Sigmoid colon (tissue), 7 donors: ENCODE measurements around the gene SYNC. TPM values are rescaled to one million over a fixed set of nuclear protein-coding genes. Genes with fewer than 3 reads are reported as not detected.
"Not testable (repeated sequence)": the region's sequence is repeated elsewhere in the genome, so short reads cannot be mapped to it uniquely, and the experiment has no call there.

Source experiments
- DNase-seq: peaks from one replicate; pipeline ENCODE4 v3.0.0-alpha.2; 2019
- H3K27ac ChIP-seq, 4 donors: fragments of 200-600 bp; sonication (generic); one replicate each; pipeline ENCODE4 v1.5.1; 2016 to 2019; ENCODE audit warnings: mild to moderate bottlenecking in 1 of 4
- H3K27me3 ChIP-seq, 3 donors: fragments of 200-600 bp; sonication (generic); one replicate each; pipeline ENCODE4 v1.5.1; 2019; ENCODE audit warnings: mild to moderate bottlenecking in 1 of 3
- H3K36me3 ChIP-seq, 4 donors: fragments of 200-600 bp; sonication (generic); one replicate each; pipeline ENCODE4 v1.5.1; 2016 to 2019
- H3K4me1 ChIP-seq, 4 donors: fragments of 200-600 bp; sonication (generic); one replicate each; pipeline ENCODE4 v1.5.1; 2017 to 2019
- H3K4me3 ChIP-seq, 4 donors: fragments of 200-600 bp; sonication (generic); one replicate each; pipeline ENCODE4 v1.5.1; 2017 to 2019; ENCODE audit warnings: mild to moderate bottlenecking in 2 of 4, moderate library complexity in 1 of 4
- H3K9me3 ChIP-seq, 4 donors: fragments of 200-600 bp in 3 of 4; sonication (generic) in 3 of 4; one replicate each; pipeline versions ENCODE4 v1.5.1 to v1.6.1; 2013 to 2019
- CTCF ChIP-seq, 4 experiments: fragments of 450-650 bp in 3 of 4; fragments of 200-600 bp in 1 of 4; IDR thresholded peaks; one replicate each; pipeline ENCODE4 v1.5.1; 2016 to 2019; ENCODE audit warnings: antibody characterized with exemption in 4 of 4, mild to moderate bottlenecking in 3 of 4, moderate library complexity in 2 of 4
- EP300 ChIP-seq, 4 donors: sonication (generic); formaldehyde crosslinking; IDR thresholded peaks; one replicate each; pipeline ENCODE4 v1.6.1; 2017; ENCODE audit warnings: antibody characterized with exemption in 4 of 4
- POLR2A ChIP-seq, 2 donors: fragments of 450-650 bp; IDR thresholded peaks; one replicate each; pipeline ENCODE4 v1.6.1; 2016; ENCODE audit warnings: antibody characterized with exemption in 2 of 2, mild to moderate bottlenecking in 2 of 2, moderate library complexity in 2 of 2
- POLR2AphosphoS5 ChIP-seq, 4 donors: sonication (generic); formaldehyde crosslinking; IDR thresholded peaks; one replicate each; pipeline ENCODE4 v1.6.1; 2017; ENCODE audit warnings: antibody characterized with exemption in 4 of 4
- WGBS, 2 donors: extraction: QIAGEN DNeasy Blood & Tissue Kit; methylation state at CpG; one replicate each; pipeline ENCODE4 v1.1.7; 2013; 5-methylcytosine and 5-hydroxymethylcytosine counted together
- intact Hi-C: fragments of 100-400 bp; cut with DNase I; formaldehyde crosslinking; loops from one replicate; pipeline ENCODE4 v1.15.1; 2023
- polyA plus RNA-seq, 3 donors: library from polyadenylated mRNA; stranded (reverse); fragments of 200-250 nt; gene quantifications; one replicate each; pipeline ENCODE4 v1.2.3, GENCODE V29; 2013
- total RNA-seq, 4 donors: library from RNA; depleted of rRNA; stranded (reverse); fragments of >200 nt; gene quantifications; one replicate each; pipeline ENCODE4 v1.1.0, GENCODE V29; 2016
- donor health status: healthy with polysubstance abuse.
- donor health status: Bipolar disorder and iron deficiency.
- donor health status: healthy.

SYNC gene
- total and polyA plus RNA-seq, 7 donors, result 6.9 to 87.5 (median 22.5) TPM

GRCh38 chr1:32680642-32681041, 21.9 kb downstream of the SYNC start:
- Histone ChIP-seq H3K9me3 (no peaks in the 10 kb centered on the region), H3K4me3 (no peak overlapping the region), H3K4me1 (peaks cover 0 to 49% (median 28%) of the 10 kb centered on the region in 4 donors), H3K27me3 (no peaks in the 10 kb centered on the region), H3K36me3 (peaks cover 3 to 75% (median 18%) of the 10 kb centered on the region in 4 donors), H3K27ac (peak overlapping the region in 2 of 4 donors; percentile 1 to 78)
- TF ChIP-seq POLR2A (IDR thresholded peaks at IDR 0.05), result no peak
- no peak for DNase-seq
- WGBS, 2 donors, result 23 to 58% methylated on average over 1 of the region's 1 CpG
- intact Hi-C loops, result no loop called here

- H3K27ac ChIP-seq, H3K4me3 ChIP-seq, intact Hi-C loops, H3K9me3 ChIP-seq, DNase-seq, H3K27me3 ChIP-seq: not testable (repeated sequence)
- Histone ChIP-seq H3K36me3 (peaks cover 6 to 76% (median 20%) of the 10 kb centered on the region in 4 donors), H3K4me1 (peaks cover 0 to 42% (median 23%) of the 10 kb centered on the region in 4 donors)
- 62 to 87% methylated on average over 4 of the region's 4 CpGs for WGBS, 2 donors
Measured at GRCh38 chr1:32679993-32680392, 22.6 kb downstream of the SYNC start.

GRCh38 chr1:32676945-32677344, 25.6 kb downstream of the SYNC start:
- Histone ChIP-seq H3K36me3 (peaks cover 25 to 90% (median 40%) of the 10 kb centered on the region in 4 donors), H3K27ac (no peak overlapping the region), H3K4me1 (peaks cover 0 to 12% (median 8%) of the 10 kb centered on the region in 4 donors), H3K9me3 (no peaks in the 10 kb centered on the region), H3K27me3 (no peaks in the 10 kb centered on the region), H3K4me3 (no peak overlapping the region)
- WGBS, 2 donors, result 12 to 50% methylated on average over 3 of the region's 3 CpGs
- intact Hi-C loops, result no loop called here
- no peak for DNase-seq
- no peak for TF ChIP-seq EP300 (IDR thresholded peaks at IDR 0.05)
- no peak for TF ChIP-seq CTCF (IDR thresholded peaks at IDR 0.05)
- TF ChIP-seq POLR2AphosphoS5 (IDR thresholded peaks at IDR 0.05), result no peak
- TF ChIP-seq POLR2A (IDR thresholded peaks at IDR 0.05), result no peak

- H3K27ac ChIP-seq, intact Hi-C loops, H3K27me3 ChIP-seq, DNase-seq, H3K4me3 ChIP-seq, H3K9me3 ChIP-seq: not testable (repeated sequence)
- peaks cover 0 to 21% (median 19%) of the 10 kb centered on the region in 4 donors for H3K4me1 ChIP-seq
- WGBS, 2 donors, result 96 to 98% methylated on average over 5 of the region's 5 CpGs
- peaks cover 33 to 69% (median 46%) of the 10 kb centered on the region in 4 donors for H3K36me3 ChIP-seq
Measured at GRCh38 chr1:32668716-32669115, 33.9 kb downstream of the SYNC start.

GRCh38 chr1:32666901-32667566, 35.5 kb downstream of the SYNC start:
- intact Hi-C loops, result no loop called here
- Histone ChIP-seq H3K9me3 (no peaks in the 10 kb centered on the region), H3K27me3 (no peaks in the 10 kb centered on the region), H3K4me3 (no peak overlapping the region), H3K36me3 (peaks cover 28 to 69% (median 34%) of the 10 kb centered on the region in 4 donors), H3K27ac (peak overlapping the region in 2 of 4 donors; percentile 54 to 59), H3K4me1 (peaks cover 0 to 21% (median 19%) of the 10 kb centered on the region in 4 donors)
- 90% methylated on average over 12 of the region's 12 CpGs for WGBS, 2 donors
- TF ChIP-seq EP300 (IDR thresholded peaks at IDR 0.05) (no peak), POLR2A (IDR thresholded peaks at IDR 0.05) (no peak), CTCF (IDR thresholded peaks at IDR 0.05) (no peak), POLR2AphosphoS5 (IDR thresholded peaks at IDR 0.05) (no peak)
- no peak for DNase-seq

- TF ChIP-seq POLR2A (IDR thresholded peaks at IDR 0.05), result no peak
- TF ChIP-seq POLR2AphosphoS5 (IDR thresholded peaks at IDR 0.05), result peak; percentile 75 to 95 (median 88)
- peak in 2 of 4 donors; percentile 43 to 75 for TF ChIP-seq EP300 (IDR thresholded peaks at IDR 0.05)
- H3K27me3 ChIP-seq, result no peaks in the 10 kb centered on the region
- intact Hi-C loops, result no loop called here
- peaks cover 22 to 69% (median 27%) of the 10 kb centered on the region in 4 donors for H3K36me3 ChIP-seq
- peaks cover 0 to 21% (median 19%) of the 10 kb centered on the region in 4 donors for H3K4me1 ChIP-seq
- WGBS, 2 donors, result 45 to 57% methylated on average over 1 of the region's 1 CpG
- no peak overlapping the region for H3K4me3 ChIP-seq
- H3K9me3 ChIP-seq, result no peaks in the 10 kb centered on the region
- DNase-seq, result no peak
- H3K27ac ChIP-seq, result peak overlapping the region in 3 of 4 donors; percentile 36 to 59 (median 54)
Measured at GRCh38 chr1:32665915-32666314, 36.7 kb downstream of the SYNC start.
